GM23248 (cell line): ENCODE measurements around the gene ZBTB46. TPM values are rescaled to one million over a fixed set of nuclear protein-coding genes. Genes with fewer than 3 reads are reported as not detected.

ENCODE experiments used
- DNase-seq: peaks from one replicate; pipeline ENCODE4 v3.0.0-alpha.2; 2015
- H2AFZ ChIP-seq: fragments of 200-600 bp; sonication (generic); 2 replicates; pipeline ENCODE4 v1.6.1; 2016; ENCODE audit warnings: antibody characterized with exemption
- H3F3A ChIP-seq: fragments of 200-600 bp; sonication (generic); 2 replicates; pipeline ENCODE4 v1.6.1; 2016; ENCODE audit warnings: mild to moderate bottlenecking, antibody characterized with exemption, mixed run types; ENCODE audit not compliant: insufficient read depth
- H3K27ac ChIP-seq: fragments of 200-600 bp; sonication (generic); 2 replicates; pipeline ENCODE4 v1.5.1; 2016; ENCODE audit warnings: mild to moderate bottlenecking
- H3K27me3 ChIP-seq: fragments of 200-600 bp; sonication (generic); replicated peaks from 2 replicates; pipeline ENCODE4 v1.6.1; 2016; ENCODE audit warnings: mild to moderate bottlenecking; ENCODE audit not compliant: insufficient read depth
- H3K36me3 ChIP-seq: fragments of 200-600 bp; sonication (generic); 2 replicates; pipeline ENCODE4 v1.6.1; 2016; ENCODE audit warnings: low read depth, mild to moderate bottlenecking
- H3K4me1 ChIP-seq: fragments of 200-600 bp; sonication (generic); 2 replicates; pipeline ENCODE4 v1.6.1; 2016; ENCODE audit warnings: mild to moderate bottlenecking; ENCODE audit not compliant: insufficient read depth
- H3K4me2 ChIP-seq: fragments of 200-600 bp; sonication (generic); one replicate; pipeline ENCODE4 v1.6.1; 2016; ENCODE audit warnings: mild to moderate bottlenecking; ENCODE audit not compliant: unreplicated experiment
- H3K4me3 ChIP-seq: fragments of 200-600 bp; sonication (generic); 2 replicates; pipeline ENCODE4 v1.5.1; 2016; ENCODE audit warnings: mild to moderate bottlenecking
- H3K79me2 ChIP-seq: fragments of 200-600 bp; sonication (generic); 2 replicates; pipeline ENCODE4 v1.6.1; 2016; ENCODE audit warnings: mild to moderate bottlenecking; ENCODE audit not compliant: insufficient read depth
- H3K9ac ChIP-seq: fragments of 200-600 bp; sonication (generic); 2 replicates; pipeline ENCODE4 v1.6.1; 2016; ENCODE audit warnings: mild to moderate bottlenecking
- H3K9me2 ChIP-seq: fragments of 200-600 bp; sonication (generic); 2 replicates; pipeline ENCODE4 v1.6.1; 2016; ENCODE audit warnings: mixed run types, mild to moderate bottlenecking, moderate library complexity; ENCODE audit not compliant: insufficient read depth
- H3K9me3 ChIP-seq: fragments of 200-600 bp; sonication (generic); one replicate; pipeline ENCODE4 v1.6.1; 2017; ENCODE audit warnings: low read depth
- H4K20me1 ChIP-seq: fragments of 200-600 bp; sonication (generic); 2 replicates; pipeline ENCODE4 v1.6.0; 2016; ENCODE audit not compliant: insufficient read depth
- EZH2 ChIP-seq: fragments of 200-600 bp; sonication (generic); IDR thresholded peaks from 2 replicates; pipeline ENCODE4 v1.6.1; 2018; ENCODE audit warnings: antibody characterized with exemption, mild to moderate bottlenecking; ENCODE audit not compliant: insufficient read depth, poor library complexity, severe bottlenecking
- EZH2phosphoT487 ChIP-seq: fragments of 200-600 bp; sonication (generic); IDR thresholded peaks from 2 replicates; pipeline ENCODE4 v1.6.1; 2018; ENCODE audit warnings: antibody characterized with exemption, moderate library complexity, mild to moderate bottlenecking, low read depth; ENCODE audit not compliant: insufficient read depth
- WGBS, 2 experiments: methylation state at CpG; one replicate each; pipeline ENCODE4 v1.1.6; 2015 to 2017; ENCODE audit warnings: low lambda C conversion rate in 2 of 2, low coverage in 1 of 2; ENCODE audit errors: missing lambda C conversion rate in 2 of 2; 5-methylcytosine and 5-hydroxymethylcytosine counted together
- in situ Hi-C: fragments of 300-500 bp; cut with MboI; formaldehyde crosslinking; loops from 2 replicates; pipeline ENCODE4 v1.15.0; 2020
- polyA plus RNA-seq: library from polyadenylated mRNA; unstranded; fragments of >200 nt; fragmentation: Nextera tagmentation; extraction: Ambion mirVana; gene quantifications from 2 replicates; pipeline ENCODE4 v1.2.1, GENCODE V29; 2016
- total RNA-seq: library from RNA; depleted of rRNA; stranded (reverse); fragments of >200 nt; shearing (Covaris generic); gene quantifications from 2 replicates; pipeline ENCODE4 v1.2.3, GENCODE V29; 2014

Gene ZBTB46
- total and polyA plus RNA-seq, 2 experiments from 2014 or later = 0.33 to 1.9 TPM

DNA sequence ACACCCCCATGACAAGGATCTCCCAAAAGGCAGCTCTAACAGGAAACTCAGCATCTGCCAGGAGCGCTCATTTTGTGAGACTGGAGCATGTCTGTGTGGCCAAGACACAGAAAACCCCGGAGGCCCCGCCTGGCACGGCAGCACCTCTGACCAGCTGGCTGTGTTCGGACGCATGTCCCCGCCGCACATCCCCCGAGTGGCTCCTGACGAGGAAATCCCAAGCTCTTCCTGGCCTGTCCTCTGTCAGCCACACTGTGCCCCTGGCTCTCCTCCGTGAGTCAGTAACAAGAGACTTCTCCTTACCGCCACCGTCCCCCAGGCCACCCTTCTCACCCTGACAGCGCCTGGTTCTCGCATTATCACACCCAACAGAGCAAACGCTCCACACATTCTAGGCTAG, 77.1 kb downstream of the ZBTB46 start:
- Histone ChIP-seq H3F3A (no peaks in the 10 kb centered on the region), H3K79me2 (no peaks in the 10 kb centered on the region), H3K36me3 (no peaks in the 10 kb centered on the region), H3K9me2 (no peaks in the 10 kb centered on the region), H3K4me3 (no peak overlapping the region), H3K27me3 (no peaks in the 10 kb centered on the region), H3K4me2 (no peak overlapping the region), H3K27ac (no peak overlapping the region), H3K4me1 (no peaks in the 10 kb centered on the region), H3K9ac (no peak overlapping the region), H2AFZ (no peak overlapping the region), H3K9me3 (no peaks in the 10 kb centered on the region), H4K20me1 (no peaks in the 10 kb centered on the region)
- 83 to 84% methylated on average over 16 of the region's 16 CpGs for WGBS, 2 experiments
- no peak for DNase-seq
- in situ Hi-C loops = no loop called here
- TF ChIP-seq EZH2 (no peak), EZH2phosphoT487 (no peak)

DNA sequence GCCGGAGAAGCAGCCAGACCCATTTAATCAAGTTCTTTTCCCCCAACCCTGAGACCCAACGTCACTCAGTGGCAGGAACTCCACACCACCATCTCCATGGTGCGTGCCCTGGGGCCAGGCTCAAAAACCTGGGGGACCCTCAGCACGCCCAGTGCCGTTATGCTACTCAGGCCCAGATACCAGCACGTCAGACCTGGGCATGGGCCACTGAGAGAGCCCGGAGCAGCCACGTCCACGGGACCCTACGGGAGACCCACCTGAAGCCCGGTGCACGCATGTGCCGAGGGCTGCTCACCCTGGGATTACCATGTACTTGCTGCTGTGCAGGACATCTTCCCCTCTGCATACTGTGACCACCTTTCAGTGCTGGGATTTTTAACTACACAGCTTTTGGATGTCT, 77.7 kb downstream of the ZBTB46 start:
- WGBS, 2 experiments = 69 to 81% methylated on average over 7 to 13 of the region's 13 CpGs
- Histone ChIP-seq H3K9me3 (no peaks in the 10 kb centered on the region), H3K4me1 (no peaks in the 10 kb centered on the region), H4K20me1 (no peaks in the 10 kb centered on the region), H3K4me3 (no peak overlapping the region), H3K4me2 (no peak overlapping the region), H3F3A (no peaks in the 10 kb centered on the region), H3K9ac (no peak overlapping the region), H2AFZ (no peak overlapping the region), H3K9me2 (no peaks in the 10 kb centered on the region), H3K27ac (no peak overlapping the region), H3K27me3 (no peaks in the 10 kb centered on the region), H3K36me3 (no peaks in the 10 kb centered on the region), H3K79me2 (no peaks in the 10 kb centered on the region)
- in situ Hi-C loops = no loop called here
- TF ChIP-seq EZH2phosphoT487 = no peak
- TF ChIP-seq EZH2 = no peak
- DNase-seq = no peak

DNA sequence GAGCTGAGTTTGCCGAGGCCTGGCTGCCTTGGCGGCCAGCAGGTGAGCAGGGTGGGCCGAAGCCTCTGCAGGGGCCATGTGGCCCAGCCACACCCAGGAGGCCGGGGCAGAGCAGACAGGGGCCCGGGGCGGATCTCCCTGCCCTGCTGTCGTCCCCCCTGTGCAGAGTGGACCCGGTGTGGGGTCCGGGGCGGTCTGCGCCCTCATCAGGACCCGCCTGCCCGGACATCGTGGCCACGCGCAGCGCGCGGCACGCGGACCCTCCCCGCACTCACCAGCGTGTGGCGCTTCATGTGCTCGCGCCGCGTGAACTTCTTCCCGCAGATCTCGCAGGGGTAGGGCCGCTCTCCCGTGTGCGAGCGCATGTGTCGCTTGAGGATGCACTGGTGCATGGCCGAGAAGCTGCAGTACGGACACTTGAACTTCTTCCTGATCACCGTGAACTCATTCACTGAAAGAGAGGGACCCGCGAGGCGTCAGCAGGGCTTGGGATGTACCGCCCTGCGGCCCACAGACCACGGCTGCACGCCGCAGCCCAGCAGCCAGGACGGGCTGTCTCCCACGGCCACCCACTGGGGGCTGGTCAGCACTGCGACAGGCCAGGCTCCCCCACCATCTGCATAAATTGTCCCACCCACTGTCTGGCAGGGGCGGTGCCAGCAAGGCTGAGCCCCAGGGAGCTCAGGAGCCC, 78.5 kb downstream of the ZBTB46 start:
- Histone ChIP-seq H2AFZ (no peak overlapping the region), H3K79me2 (no peaks in the 10 kb centered on the region), H4K20me1 (no peaks in the 10 kb centered on the region), H3F3A (no peaks in the 10 kb centered on the region), H3K9ac (no peak overlapping the region), H3K36me3 (no peaks in the 10 kb centered on the region), H3K27me3 (no peaks in the 10 kb centered on the region), H3K9me3 (no peaks in the 10 kb centered on the region), H3K9me2 (no peaks in the 10 kb centered on the region), H3K27ac (no peak overlapping the region), H3K4me3 (no peak overlapping the region), H3K4me2 (no peak overlapping the region), H3K4me1 (no peaks in the 10 kb centered on the region)
- in situ Hi-C loops = no loop called here
- DNase-seq = no peak
- no peak for TF ChIP-seq EZH2
- 86 to 88% methylated on average over 36 to 48 of the region's 50 CpGs for WGBS, 2 experiments

DNA sequence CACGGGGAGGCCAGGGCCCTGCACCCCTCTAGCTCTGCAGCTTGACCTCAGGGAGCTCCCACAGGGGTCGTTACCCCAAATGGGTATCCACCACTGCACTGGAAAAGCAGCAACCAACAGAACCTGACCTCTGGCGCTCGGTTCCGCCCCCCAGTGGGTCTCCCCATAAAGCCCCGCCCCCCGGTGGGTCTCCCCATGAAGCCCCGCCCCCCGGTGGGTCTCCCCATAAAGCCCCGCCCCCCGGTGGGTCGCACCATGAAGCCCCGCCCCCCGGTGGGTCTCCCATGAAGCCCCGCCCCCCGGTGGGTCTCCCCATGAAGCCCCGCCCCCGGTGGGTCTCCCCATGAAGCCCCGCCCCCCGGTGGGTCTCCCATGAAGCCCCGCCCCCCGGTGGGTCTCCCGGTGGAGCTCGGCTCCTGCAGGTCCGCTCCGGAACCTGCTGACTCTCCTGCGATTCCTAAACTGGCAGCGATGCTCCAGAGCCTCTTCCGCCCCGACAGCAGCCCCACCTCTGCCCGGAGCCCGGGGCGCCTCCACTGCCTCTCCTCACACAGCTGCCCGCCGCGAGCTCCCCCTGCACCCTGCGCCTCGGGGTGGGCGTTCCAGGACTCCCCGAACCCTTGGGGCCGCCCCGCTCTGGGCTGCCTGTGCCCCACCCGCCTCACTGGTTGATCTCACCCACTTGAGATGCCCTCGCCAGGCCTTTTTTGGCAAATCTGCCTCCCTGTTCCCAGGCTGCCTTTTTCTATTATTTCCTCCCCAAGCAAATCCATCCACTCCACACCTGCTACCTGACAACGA, 79.4 kb downstream of the ZBTB46 start:
- Histone ChIP-seq H3F3A (no peaks in the 10 kb centered on the region), H3K9me3 (no peaks in the 10 kb centered on the region), H4K20me1 (no peaks in the 10 kb centered on the region), H3K4me2 (no peak overlapping the region), H3K4me1 (no peaks in the 10 kb centered on the region), H2AFZ (no peak overlapping the region), H3K9me2 (no peaks in the 10 kb centered on the region), H3K27ac (no peak overlapping the region), H3K27me3 (no peaks in the 10 kb centered on the region), H3K4me3 (no peak overlapping the region), H3K36me3 (no peaks in the 10 kb centered on the region), H3K79me2 (no peaks in the 10 kb centered on the region), H3K9ac (no peak overlapping the region)
- 74 to 91% methylated on average over 12 to 37 of the region's 45 CpGs for WGBS, 2 experiments
- no peak for TF ChIP-seq EZH2phosphoT487
- TF ChIP-seq EZH2 = no peak
- no peak for DNase-seq
- in situ Hi-C loops = no loop called here
